Measurements from ENCODE around the gene RAB6B. TPM values are rescaled to one million over a fixed set of nuclear protein-coding genes. Genes with fewer than 3 reads are reported as not detected.

Gene RAB6B
- polyA plus RNA-seq, 2 of the 4 experiments (the other 2 are of a cell fraction), result 2.4 to 2.5 TPM

DNA sequence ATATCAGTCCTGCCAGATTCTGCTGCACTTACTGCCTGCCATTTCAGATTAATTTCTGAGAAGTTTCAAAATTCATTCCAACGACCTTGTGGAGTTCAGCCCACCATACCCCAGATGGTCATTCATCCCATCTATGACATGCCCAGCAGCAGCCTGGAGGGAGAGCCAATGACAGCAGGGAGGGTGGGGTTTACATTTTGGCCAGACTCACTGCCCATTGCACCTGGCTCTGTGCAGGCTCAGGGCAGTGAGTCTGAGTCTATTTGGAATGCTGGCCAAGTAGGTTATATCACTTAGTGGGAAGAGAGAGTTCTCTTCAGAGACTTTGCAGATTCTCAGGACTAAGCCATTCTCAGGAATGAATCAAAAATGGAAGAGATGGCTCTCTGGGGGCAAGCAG is 68.5 kb downstream of the RAB6B start:
- no peak for FAIRE-seq
- no peak for ATAC-seq
- WGBS (ENCODE audit: missing lambda C conversion rate), result 10% methylated on average over 1 of the region's 1 CpG
- H3K9me3 ChIP-seq, result no peaks in the 10 kb centered on the region
- ChIA-PET CTCF (interaction anchor here (1.0 kb wide), 2 partner anchors 8 to 9 kb away, joined by 3 to 4 read pairs; no protein-coding TSS in a partner anchor), POLR2A (no interaction called here)
- no peak overlapping the region for H3K4me2 ChIP-seq
- H3K27ac ChIP-seq, result no peak overlapping the region
- TF ChIP-seq TP53 (CRISPR knock-in tag; IDR thresholded peaks at IDR 0.05) (no peak), MAZ (IDR thresholded peaks at IDR 0.05; ENCODE audit: borderline replicate concordance, low read depth, low read length) (no peak), PHF8 (IDR thresholded peaks at IDR 0.05; ENCODE audit: borderline replicate concordance, low read depth) (no peak), HDAC2 (IDR thresholded peaks at IDR 0.05) (no peak), ESRRA (IDR thresholded peaks at IDR 0.05; ENCODE audit: borderline replicate concordance, low read length) (no peak), FOSL2 (IDR thresholded peaks at IDR 0.05) (no peak), FOSL2 (CRISPR knock-in tag; IDR thresholded peaks at IDR 0.05) (no peak), JUN (IDR thresholded peaks at IDR 0.05) (no peak), EP300 (IDR thresholded peaks at IDR 0.05) (no peak), NR3C1 (IDR thresholded peaks at IDR 0.05) (no peak), FOSB (CRISPR knock-in tag; IDR thresholded peaks at IDR 0.05) (no peak)
- TF ChIP-seq, protein P1, sequence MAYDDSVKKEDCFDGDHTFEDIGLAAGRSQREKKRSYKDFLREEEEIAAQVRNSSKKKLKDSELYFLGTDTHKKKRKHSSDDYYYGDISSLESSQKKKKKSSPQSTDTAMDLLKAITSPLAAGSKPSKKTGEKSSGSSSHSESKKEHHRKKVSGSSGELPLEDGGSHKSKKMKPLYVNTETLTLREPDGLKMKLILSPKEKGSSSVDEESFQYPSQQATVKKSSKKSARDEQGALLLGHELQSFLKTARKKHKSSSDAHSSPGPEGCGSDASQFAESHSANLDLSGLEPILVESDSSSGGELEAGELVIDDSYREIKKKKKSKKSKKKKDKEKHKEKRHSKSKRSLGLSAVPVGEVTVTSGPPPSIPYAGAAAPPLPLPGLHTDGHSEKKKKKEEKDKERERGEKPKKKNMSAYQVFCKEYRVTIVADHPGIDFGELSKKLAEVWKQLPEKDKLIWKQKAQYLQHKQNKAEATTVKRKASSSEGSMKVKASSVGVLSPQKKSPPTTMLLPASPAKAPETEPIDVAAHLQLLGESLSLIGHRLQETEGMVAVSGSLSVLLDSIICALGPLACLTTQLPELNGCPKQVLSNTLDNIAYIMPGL (CRISPR knock-in tag; IDR thresholded peaks at IDR 0.05; ENCODE audit: borderline replicate concordance), result no peak
- TF ChIP-seq, protein P2, sequence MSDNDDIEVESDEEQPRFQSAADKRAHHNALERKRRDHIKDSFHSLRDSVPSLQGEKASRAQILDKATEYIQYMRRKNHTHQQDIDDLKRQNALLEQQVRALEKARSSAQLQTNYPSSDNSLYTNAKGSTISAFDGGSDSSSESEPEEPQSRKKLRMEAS (IDR thresholded peaks at IDR 0.05), result no peak
- TF ChIP-seq, protein P3, sequence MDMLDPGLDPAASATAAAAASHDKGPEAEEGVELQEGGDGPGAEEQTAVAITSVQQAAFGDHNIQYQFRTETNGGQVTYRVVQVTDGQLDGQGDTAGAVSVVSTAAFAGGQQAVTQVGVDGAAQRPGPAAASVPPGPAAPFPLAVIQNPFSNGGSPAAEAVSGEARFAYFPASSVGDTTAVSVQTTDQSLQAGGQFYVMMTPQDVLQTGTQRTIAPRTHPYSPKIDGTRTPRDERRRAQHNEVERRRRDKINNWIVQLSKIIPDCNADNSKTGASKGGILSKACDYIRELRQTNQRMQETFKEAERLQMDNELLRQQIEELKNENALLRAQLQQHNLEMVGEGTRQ (IDR thresholded peaks at IDR 0.05), result no peak
- TF ChIP-seq, protein P4, sequence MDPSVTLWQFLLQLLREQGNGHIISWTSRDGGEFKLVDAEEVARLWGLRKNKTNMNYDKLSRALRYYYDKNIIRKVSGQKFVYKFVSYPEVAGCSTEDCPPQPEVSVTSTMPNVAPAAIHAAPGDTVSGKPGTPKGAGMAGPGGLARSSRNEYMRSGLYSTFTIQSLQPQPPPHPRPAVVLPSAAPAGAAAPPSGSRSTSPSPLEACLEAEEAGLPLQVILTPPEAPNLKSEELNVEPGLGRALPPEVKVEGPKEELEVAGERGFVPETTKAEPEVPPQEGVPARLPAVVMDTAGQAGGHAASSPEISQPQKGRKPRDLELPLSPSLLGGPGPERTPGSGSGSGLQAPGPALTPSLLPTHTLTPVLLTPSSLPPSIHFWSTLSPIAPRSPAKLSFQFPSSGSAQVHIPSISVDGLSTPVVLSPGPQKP (IDR thresholded peaks at IDR 0.05; ENCODE audit: low read depth, low read length), result no peak
- TF ChIP-seq, protein P5, sequence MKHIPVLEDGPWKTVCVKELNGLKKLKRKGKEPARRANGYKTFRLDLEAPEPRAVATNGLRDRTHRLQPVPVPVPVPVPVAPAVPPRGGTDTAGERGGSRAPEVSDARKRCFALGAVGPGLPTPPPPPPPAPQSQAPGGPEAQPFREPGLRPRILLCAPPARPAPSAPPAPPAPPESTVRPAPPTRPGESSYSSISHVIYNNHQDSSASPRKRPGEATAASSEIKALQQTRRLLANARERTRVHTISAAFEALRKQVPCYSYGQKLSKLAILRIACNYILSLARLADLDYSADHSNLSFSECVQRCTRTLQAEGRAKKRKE (CRISPR knock-in tag; IDR thresholded peaks at IDR 0.05; ENCODE audit: low read depth), result no peak
- TF ChIP-seq, protein P6, sequence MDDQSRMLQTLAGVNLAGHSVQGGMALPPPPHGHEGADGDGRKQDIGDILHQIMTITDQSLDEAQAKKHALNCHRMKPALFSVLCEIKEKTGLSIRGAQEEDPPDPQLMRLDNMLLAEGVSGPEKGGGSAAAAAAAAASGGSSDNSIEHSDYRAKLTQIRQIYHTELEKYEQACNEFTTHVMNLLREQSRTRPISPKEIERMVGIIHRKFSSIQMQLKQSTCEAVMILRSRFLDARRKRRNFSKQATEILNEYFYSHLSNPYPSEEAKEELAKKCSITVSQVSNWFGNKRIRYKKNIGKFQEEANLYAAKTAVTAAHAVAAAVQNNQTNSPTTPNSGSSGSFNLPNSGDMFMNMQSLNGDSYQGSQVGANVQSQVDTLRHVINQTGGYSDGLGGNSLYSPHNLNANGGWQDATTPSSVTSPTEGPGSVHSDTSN (IDR thresholded peaks at IDR 0.05), result no peak
- no peak overlapping the region for H3K4me3 ChIP-seq
- H3K4me1 ChIP-seq, result no peaks in the 10 kb centered on the region
- DNase-seq (ENCODE audit: low read depth in 1 of 2, low spot score in 1 of 2), result no peak

DNA sequence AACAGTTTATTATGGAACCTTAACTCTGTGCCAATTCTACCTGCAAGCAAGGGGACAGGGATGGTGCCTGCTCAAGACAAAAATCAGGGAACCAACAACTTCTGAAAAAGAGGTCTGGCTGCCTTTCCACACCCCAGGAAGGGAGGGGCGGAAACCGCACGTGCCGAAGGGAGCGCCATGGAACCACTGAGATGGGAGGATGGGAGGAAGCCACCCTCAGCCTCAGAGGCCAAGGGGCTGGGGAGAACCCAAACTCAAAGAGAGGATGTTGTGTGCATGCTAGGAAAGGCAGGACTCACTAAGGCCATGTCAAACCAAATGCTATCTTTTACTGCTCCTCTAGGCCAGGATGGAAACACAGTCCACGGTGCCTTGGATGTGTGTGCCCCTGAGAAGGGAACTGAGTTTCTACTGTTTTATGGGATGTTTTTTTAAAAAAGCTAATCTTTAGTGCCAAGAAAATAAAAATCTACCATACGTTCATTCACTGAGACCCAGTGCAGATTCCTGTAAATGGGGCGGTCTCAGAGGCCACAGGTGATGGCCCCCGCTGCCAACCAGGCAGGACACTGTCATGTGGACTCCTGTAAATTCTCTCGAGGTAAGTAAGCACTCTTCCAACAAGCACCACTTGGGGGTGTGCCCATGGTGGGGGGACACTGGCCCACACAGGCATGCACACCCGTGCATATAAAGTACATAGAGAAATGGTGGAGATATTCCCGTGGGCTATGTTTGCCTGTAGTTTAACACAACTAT is 69.5 kb downstream of the RAB6B start:
- no peak for FAIRE-seq
- Histone ChIP-seq H3K9me3 (no peaks in the 10 kb centered on the region), H3K4me3 (no peak overlapping the region), H3K4me2 (no peak overlapping the region), H3K27ac (no peak overlapping the region), H3K4me1 (no peaks in the 10 kb centered on the region)
- WGBS (ENCODE audit: missing lambda C conversion rate), result 88% methylated on average over 12 of the region's 12 CpGs
- ChIA-PET POLR2A (no interaction called here), CTCF (no interaction called here)
- no peak for ATAC-seq
- DNase-seq (ENCODE audit: low read depth in 1 of 2, low spot score in 1 of 2), result no peak
- TF ChIP-seq RARB (CRISPR knock-in tag; IDR thresholded peaks at IDR 0.05) (no peak), SREBF2 (IDR thresholded peaks at IDR 0.05) (no peak), KDM1A (IDR thresholded peaks at IDR 0.05; ENCODE audit: low read depth) (no peak)
